CD4-positive, alpha-beta T cell treated with Interleukin-10 for 1 hour (primary cell): ENCODE data around the gene PTPRN.
A peak's percentile ranks its signal among the peaks of the same experiment; 100 is the strongest.

ENCODE experiments used
- DNase-seq: peaks from one replicate; pipeline ENCODE4 v3.0.0-alpha.2; 2020

Gene PTPRN

DNA sequence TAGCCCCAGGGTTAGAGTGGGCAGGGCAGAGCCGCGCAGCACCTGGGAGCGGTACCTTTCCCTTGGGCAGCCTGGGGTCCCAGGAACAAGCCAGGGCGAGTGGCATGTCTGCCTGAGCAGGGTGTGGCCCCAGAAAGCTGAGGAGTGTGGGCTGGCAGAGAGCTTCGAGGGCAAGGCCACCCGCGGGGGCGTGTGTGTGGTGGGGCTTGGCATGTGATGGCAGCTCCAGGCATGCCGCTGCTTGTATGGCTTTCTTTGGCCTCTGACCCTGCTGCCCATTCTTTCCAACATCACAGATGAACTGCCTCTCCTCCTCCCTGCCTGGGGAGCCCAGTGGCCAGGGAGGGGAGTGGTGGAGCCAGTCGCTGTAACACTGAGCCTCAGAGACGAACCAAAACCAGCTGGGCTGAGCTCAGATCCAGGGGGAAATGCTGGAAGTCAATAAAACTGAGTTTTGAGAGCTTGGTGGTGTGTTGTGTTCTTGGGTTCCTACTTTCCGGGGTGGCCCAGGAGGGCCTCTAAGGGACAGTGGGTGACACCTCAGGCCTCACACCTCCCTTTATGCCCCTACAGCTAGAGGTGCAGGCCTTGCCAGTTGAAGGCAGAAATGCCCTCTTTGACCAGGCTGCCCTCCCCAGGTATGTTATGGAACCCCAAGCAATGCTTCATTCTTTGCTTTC is 22.6 kb downstream of the PTPRN start:
- DNase-seq: no peak

DNA sequence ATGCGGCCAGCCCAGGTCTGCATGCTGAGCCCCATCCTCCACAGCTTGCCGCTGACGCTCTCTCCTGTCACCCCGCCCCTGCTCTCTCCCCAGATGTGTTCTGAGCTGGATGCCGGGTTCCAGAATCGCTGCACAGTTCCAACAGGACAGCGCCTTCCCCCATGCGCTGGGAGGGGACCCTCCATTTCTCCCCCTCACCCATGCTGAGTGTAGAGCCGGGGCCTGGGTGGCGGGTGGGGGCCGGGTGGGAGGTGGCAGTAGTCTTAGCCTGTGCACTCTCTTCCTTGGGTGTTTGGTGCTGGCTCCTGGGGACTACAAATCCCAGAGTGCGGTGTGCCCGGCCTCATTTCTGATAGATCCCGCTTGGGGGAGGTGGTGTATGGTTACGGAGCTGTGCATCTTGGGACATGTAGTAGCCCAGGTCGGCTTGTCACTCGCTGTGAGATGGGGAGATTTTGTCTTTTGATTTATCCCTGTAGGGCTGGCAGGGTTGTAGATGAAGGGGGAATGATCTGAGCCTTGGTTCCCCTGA is 23.2 kb downstream of the PTPRN start:
- DNase-seq: no peak

DNA sequence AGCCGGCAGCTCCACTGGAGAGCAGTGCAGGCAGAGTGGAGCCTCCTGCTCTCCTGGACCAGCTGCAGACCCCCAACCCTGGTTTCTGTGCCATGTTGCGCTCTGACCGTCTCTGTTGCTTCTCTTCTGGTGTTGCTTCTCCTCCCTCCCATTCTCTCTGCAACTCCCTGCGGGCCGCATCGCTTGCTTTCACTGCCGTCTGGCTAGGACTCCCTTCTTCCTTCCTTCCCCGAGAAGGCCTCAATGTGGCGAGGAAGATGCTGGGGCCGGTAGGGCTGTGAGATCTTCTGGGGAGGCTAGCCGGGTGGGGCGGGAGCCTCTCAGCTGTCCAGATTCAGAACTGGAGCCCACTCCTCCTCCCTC is 23.8 kb downstream of the PTPRN start:
- no peak for DNase-seq

DNA sequence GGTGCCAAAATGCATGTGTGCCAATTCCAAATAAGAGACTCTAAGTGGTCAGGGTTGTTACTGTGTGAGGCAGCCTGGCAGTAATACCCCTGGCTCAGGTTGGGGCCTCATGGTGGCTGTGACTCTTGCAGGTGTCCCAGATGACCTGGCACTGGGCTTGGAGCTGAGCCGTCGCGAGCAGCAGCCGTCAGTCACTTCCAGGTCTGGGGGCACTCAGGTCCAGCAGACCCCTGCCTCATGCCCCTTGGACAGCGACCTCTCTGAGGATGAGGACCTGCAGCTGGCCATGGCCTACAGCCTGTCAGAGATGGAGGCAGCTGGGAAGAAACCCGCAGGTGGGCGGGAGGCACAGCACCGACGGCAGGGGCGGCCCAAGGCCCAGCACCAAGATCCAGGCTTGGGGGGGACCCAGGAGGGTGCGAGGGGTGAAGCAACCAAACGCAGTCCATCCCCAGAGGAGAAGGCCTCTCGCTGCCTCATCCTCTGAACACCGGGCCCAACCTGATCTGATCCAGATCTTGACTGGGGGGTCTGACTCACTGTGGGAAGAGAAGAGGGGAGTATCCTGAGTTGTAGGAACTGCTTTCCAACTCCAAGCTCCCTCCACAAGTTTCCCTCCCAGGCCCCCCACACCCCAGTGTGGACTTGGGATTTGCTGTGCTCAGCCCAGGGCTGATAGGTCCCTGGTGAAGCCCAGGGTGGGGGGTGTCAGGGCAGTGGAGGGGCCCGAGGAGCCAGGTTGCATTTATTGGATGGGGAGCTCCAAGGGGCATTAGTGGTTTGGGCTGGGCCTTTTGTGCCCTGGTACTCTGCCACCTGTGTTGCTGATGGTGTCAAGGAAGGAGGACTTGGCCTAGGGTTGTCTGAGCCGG is 24.5 kb downstream of the PTPRN start:
- no peak for DNase-seq

DNA sequence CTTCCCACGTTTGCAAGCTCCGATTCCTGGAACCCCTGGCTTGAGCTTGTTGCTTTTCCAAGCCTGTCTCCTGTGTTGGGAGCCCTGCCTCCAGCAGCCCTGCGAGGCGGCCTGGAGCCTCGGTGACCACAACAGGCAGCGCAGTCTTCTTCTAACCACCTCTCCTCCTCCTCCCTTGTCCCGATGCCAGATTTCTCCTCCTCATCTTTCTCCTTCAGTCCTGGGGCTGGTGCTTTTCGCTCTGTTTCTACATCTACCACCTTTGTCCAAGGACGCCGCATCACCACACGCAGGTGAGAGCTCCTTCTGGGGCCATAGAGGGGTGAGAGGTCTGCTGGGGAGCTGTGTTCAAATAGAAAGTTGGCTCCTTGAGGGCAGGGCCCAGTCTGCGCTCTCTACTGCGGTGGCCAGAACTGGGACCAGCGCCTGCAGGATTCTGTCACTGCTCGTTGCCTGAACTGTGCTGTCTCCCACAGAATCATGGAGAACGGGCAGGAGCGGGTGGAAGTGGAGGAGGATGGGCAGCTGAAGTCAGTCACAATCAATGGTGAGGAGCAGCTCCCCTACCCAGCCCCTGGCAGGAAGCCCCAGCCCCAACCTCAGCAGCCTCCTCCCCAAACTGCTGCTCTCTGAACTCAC is 26.1 kb downstream of the PTPRN start:
- DNase-seq: no peak

DNA sequence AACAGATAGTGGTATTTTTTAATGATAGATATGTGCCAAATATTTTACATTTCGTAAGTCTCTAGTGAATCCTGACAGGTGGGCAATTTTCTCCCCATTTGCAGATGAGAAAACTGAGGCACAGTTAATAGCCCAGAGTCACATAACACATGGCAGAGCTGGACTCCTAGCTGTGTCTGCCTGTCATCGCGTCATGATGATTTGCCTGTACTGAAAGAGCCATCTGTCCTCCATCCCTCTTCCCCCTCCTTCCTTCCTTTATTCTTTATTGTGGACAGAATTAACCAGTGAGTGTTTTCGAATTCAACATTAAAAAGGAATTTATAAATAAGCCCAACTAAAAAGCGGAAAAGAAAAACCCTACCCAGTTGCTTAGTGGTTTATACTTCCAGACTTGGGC is 26.8 kb downstream of the PTPRN start:
- no peak for DNase-seq

DNA sequence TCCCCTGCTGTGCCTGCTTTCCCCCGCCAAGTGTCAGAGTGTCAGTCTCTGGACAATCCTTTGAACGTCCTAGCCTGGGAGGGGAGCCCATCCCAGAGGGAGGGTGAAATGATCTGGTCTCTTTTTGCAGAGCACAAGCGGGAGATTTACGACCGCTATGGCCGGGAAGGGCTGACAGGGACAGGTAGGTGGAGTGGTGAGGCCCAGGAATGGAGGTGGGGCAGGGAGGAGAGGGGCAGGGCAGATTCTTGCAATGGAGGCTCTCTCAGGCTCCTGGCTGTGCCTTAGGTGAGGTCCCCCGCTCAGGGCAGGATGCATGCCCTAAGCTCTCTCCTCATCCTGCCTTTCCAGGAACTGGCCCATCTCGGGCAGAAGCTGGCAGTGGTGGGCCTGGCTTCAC is 27.6 kb downstream of the PTPRN start:
- DNase-seq: no peak

DNA sequence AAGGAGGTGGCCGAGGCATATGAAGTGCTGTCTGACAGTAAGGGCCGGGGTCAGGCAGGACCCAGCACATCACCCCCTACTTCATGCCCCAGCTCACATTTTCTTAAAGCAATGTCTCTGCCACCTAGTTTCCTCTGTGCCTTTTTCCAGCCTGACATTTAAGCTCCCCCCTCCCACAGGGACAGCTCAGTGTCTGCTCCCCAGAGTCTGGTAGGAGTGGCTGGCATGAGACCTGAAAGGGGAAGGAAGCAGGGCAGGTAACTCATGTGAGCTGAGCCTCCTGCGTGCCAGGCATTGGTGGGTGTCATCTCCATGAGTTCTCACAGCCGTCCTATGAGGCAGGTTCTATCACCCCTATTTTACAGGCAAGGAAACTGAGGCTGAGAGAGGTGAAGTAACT is 28.6 kb downstream of the PTPRN start:
- no peak for DNase-seq

DNA sequence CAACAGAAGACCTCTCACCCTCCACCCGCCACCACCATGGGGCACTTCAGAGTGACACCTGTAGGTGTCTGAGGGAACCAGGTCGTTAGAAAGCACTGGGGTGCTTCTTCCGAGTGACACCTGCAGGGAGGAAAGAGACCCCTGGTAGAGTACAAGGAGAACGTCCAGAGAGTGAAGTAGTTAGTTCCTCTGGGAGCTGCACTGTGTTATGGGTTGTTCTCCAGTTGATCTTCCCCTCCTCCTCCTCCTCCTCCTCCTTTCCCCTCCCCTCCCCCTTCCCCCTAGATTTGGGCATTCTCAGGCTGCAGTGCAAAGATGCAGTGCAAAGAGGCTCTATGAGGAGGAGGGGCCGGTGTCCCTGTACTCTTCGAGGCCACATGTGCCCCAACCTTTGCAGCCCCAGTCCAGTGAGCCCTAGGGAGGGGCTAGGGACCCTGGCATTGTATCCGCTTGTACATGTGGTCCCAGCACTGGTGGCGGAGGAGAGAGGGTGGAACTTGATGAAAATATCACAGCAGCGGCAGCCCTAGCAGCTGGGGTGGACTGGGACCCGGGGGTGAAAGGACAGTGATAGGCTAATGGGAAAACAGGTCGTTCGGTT is 29.2 kb downstream of the PTPRN start:
- no peak for DNase-seq

DNA sequence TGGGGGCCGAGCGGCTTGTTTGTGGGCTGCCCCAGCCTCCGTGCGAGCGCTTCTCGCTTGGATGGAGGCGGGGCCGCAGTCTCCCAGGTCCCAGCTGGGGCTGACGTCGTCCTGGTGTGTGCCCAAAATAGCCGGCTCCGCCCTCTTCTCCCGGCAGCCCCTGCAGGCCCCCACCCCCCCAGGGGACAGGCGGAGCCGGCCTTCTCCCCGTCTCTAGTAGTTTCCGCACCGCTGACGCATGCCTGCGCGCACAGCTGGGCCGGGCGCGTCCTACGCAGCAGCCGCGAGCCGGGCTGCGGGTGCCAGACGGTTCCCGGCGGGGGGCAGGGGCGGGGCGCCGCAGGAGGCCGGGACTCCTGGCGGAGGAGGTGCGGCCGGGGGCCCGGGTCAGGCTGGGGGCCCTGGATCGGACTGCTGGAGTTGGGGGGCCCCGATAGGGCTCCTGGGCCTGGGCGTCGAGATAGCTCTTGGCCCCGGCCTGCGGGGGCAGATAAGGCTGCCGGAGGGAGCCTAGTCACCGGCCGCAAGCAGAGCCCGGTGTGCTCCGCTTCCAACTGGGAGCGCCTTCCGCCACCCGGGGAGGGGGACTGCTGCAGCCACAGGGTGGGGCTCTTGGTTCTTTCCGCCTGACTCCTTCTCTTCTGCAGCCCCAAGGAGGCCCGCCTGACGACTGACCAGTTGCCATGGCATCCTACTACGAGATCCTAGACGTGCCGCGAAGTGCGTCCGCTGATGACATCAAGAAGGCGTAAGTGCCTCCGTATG is 29.9 kb downstream of the PTPRN start, which contains the start of gene DNAJB2:
DNAJB2 (plus strand) TSS at position 216 of the 765 bp plus-strand sequence; CDS start at position 684, 468 bp downstream.
- peak; percentile 99 for DNase-seq

DNA sequence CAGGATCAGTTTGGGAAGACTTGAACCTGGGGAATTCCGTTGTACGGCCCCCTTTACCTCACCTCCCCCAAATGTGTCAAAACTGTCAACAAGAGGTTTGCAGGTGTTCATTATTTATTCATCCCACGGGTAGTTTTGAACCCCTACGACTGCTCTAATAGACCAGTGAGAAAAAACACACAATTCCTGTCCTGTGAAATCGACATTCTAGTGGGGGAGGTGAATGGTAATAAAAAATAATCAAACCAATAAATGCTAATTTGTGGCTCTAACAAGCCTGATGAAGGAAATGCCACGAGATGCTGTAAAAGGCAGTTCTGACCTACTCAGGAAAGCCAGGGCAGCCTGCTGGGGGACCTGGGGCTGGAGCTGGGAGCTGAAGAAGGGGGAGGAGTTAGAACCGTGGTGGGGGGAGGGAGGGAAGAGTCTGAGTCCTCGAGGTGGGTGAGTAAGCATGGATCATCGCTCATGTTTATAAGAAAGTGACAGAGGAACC is 30.5 kb downstream of the PTPRN start:
- DNase-seq: no peak

DNA sequence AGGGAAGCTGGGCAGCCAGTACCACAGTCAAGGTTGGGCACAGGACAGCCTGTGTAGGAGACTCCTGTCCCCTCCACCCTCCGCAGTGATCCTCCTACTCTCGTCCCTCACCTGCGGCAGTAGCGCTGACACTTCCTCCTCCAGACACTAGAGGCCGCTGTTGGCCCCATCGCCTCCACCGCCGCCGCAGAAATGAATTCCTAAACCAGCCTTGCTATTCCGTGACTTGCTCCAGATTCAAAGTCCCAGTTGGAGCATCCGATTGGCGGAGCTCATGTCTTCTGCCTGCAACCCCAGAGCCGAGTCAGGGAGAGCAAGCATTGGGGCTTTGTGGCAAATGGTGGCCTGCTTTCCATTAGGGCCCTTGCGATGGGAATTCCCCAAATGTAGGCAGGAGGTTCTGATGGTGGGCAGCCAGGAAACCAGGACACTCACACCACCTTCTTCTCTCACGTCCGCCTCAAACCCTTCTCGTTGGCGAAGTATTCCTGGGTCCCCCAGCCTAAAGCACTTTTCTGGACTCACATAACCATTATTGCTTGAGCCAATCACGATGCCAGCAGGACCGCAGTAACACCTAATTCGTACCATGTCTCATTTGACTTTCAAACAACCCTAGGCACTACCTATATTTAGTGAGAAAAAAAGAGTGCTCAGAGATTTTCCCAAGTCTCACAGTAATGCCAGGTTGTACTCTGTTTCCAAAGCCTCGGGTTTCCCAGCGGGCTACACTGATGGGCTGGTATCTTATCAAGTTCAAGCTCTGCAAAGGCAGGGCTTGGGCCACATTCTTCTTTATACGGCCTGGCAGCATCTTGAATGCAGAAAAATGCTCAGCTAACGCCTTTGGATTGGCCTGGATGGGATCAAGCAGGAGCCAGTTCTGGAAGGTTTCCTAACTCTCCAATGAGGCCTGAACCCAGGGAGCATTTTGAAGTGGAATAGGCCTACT is 31.2 kb downstream of the PTPRN start:
- peak; percentile 81 for DNase-seq

DNA sequence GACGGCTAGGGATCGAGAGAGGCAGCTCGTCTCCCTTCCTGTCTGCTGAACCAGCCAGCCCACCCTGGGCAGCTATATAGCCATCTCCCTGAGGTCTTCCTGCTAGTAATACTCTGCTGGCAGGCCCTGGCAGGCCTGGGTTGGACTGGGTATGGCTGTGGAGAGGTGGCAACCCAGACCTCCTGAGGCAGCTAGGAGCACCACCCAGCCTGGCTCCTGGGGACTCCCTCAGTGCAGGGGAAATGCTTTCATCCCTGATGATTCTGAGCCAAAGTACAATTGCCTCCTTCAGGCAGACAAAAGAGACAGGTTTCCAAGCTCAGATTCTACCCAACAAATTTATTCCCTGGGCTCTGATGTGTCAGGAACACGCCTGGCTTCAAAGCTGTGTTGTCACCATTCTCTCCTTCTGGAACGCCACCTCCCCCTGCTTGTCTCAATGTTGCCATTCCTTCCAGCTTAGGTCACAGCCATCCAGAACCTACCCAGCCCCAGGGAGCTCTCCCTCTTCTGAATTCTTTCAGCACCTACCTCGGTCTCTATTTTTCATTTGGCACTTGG is 34.8 kb downstream of the PTPRN start:
- DNase-seq: no peak

DNA sequence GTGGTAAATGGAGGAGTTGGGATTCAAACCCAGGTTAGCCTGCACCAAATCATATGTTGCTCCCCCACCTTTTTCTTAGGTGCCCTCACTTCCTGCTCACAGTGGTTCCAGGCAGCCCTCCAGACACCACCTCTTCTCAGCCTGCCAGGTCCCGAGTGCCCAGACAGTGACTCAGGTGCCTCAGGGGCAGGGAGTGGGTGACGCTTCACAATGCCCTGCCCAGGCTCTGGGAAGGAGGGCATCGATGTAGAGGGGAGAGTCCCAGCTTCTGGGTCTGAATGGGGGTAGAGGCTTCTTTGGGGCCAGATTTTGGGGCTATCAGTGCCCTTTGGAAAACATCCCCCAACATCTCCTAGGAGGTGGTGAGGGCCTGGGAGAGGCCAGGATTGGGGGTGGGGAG is 35.3 kb downstream of the PTPRN start:
- DNase-seq: no peak

DNA sequence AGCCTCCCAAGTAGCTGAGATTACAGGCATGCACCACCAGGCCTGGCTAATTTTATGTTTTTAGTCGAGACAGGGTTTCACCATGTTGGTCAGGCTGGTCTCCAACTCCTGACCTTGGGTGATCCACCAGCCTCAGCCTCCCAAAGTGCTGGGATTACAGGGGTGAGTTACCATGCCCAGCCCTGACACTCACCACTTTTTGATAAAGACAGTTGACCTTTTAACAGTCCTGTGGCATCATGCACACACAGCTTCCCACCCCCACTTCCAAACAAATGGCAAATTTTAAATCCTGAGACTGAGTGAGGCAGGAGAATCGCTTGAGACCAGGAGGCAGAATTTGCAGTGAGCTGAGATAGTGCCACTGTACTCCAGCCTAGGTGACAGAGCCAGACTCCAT is 36.2 kb downstream of the PTPRN start:
- no peak for DNase-seq

DNA sequence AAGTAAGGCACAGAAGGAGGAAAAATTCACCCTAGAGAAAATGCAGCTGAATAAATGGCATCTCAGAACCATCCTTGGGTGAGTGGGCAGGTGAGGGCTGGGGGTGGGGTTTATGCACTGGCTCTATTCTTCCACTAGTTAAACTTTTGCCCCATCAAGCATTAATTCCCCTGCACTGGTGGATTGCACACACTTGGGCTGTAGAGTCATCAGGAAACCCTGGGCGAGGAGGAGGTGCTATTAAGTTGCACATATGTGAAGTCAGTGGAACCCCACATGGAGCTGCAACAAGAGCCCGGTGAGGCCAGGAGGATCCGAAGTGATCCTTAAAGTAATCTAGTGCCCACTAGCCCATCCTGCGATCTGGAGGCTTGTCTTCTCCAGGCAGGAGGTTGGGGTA is 36.8 kb downstream of the PTPRN start:
- DNase-seq: no peak

DNA sequence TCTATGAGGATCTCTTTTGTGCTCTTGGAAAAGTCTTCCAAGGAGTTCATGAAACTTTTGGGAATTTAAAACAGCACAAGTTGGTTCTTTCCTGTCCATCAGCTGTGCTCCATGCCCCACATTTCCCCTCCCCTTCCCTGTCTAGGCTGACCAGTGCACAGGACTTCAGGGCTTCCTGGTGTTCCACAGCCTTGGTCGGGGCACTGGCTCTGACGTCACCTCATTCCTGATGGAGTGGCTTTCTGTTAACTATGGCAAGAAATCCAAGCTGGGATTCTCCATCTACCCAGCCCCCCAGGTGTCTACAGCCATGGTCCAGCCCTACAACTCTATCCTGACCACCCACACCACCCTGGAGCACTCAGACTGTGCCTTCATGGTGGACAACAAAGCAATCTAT is 38.2 kb downstream of the PTPRN start:
- no peak for DNase-seq

DNA sequence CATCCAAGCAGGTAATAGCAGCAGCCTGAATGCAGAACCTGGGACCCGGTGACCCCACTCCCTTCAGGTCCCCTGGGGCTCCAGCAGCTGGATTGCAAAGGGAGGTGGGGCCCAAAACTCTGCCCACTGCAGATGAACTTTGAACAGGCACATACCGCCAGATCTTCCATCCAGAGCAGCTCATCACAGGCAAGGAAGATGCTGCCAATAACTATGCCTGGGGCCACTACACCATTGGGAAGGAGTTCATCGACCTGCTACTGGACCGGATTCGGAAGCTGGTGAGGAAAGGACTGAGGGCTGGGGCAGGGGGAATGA is 39.2 kb downstream of the PTPRN start:
- no peak for DNase-seq

DNA sequence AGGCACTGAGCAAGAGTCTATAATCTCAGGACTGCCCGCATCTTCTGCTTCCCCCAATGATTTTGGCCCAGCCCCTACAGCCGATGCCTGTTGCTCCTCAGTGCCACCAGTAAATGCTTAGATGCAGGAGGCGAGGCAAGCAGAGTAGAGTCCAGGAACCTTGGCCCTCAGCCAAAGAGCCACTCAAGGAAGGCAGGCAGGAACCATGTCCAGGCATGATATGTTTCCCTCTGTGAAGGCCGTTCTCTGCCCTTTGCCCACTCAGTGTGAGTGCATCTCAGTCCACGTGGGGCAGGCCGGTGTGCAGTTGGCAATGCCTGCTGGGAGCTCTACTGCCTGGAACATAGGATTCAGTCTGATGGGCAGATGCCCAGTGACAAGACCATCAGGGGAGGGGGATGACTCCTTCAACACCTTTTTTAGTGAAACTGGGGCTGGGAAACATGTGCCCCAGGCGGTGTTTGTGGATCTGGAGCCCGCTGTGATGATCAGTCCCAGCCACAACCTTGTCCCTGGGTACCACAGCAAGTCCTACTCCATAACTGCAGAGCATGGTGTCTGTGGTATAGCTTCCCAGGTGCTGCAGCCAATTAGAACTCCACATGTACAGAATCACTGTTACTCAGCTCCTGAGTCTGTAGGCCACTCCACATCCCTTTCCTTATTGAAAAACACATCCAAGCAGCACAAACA is 39.7 kb downstream of the PTPRN start:
- no peak for DNase-seq

DNA sequence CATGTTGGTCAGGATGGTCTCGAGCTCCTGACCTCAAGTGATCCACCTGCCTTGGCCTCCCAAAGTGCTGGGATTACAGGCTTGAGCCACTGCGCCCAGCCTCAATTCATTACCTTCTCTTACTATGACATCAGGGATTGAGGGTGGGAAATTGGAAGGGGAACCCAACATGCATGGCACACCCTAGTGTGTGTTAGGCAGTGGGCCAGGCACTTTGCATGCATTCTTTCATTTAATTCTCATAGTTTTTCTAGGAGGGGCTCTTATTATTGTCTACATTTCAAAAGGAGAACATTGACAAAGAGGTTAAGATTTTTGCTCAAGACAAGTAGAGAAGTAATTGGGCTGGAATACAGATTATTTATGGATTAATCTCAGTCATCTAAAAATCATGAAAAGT is 40.9 kb downstream of the PTPRN start:
- no peak for DNase-seq
